Vagina (tissue), 2 donors: Measurements from ENCODE around the gene UAP1.

ENCODE experiments used
- CTCF ChIP-seq, 3 experiments: fragments of 450-650 bp in 2 of 3; fragments of 200-600 bp in 1 of 3; sonication (generic) in 1 of 3; IDR thresholded peaks; one replicate each; pipeline ENCODE4 v1.5.1; 2017 to 2019; ENCODE audit warnings: antibody characterized with exemption in 3 of 3, mild to moderate bottlenecking in 2 of 3, moderate library complexity in 2 of 3
- POLR2A ChIP-seq, 2 donors: fragments of 450-650 bp; IDR thresholded peaks; one replicate each; pipeline ENCODE4 v1.6.1; 2017; ENCODE audit warnings: antibody characterized with exemption in 2 of 2, mild to moderate bottlenecking in 2 of 2, moderate library complexity in 2 of 2
- POLR2AphosphoS5 ChIP-seq, 2 donors: sonication (generic); formaldehyde crosslinking; IDR thresholded peaks; one replicate each; pipeline ENCODE4 v1.9.0; 2017; ENCODE audit warnings: antibody characterized with exemption in 2 of 2, mild to moderate bottlenecking in 2 of 2, low read depth in 1 of 2; ENCODE audit not compliant: insufficient read depth in 1 of 2

GRCh38 chr1:162605225-162605927 lies 43.9 kb downstream of the UAP1 start:
- TF ChIP-seq POLR2A (IDR thresholded peaks at IDR 0.05) (no peak), CTCF (IDR thresholded peaks at IDR 0.05) (no peak), POLR2AphosphoS5 (IDR thresholded peaks at IDR 0.05; ENCODE audit: insufficient read depth in 1 of 2, low read depth in 1 of 2) (peak in 1 of 2 donors; percentile 82)
